HL-60/S4 (cell line): ENCODE measurements around the gene SLC25A18.

Source experiments
- in situ Hi-C: fragments of 300-500 bp; cut with MboI; formaldehyde crosslinking; loops from 2 replicates; pipeline ENCODE4 v1.14.3; 2022; ENCODE audit warnings: low sequenced_read_pairs

SLC25A18 gene

DNA sequence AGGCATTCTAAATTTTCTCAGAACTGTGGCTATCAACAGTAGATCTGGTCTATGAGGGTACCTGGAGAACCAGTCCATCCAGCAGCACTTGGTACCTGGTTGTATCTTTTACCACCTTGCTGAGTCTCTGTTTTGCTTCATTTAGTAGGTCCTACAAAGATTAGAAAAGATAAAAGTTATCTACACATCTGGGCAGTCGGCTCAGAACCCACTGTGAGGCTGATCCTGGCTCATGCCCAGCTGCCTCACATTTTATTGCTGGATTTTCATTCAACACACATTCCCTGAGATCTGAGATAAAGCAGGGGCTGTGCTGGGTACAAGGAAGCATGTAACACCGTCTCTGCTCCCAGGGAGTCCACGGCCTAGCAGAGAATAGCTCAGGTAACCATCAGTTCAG, 37.7 kb downstream of the SLC25A18 start:
- in situ Hi-C loops = no loop called here

DNA sequence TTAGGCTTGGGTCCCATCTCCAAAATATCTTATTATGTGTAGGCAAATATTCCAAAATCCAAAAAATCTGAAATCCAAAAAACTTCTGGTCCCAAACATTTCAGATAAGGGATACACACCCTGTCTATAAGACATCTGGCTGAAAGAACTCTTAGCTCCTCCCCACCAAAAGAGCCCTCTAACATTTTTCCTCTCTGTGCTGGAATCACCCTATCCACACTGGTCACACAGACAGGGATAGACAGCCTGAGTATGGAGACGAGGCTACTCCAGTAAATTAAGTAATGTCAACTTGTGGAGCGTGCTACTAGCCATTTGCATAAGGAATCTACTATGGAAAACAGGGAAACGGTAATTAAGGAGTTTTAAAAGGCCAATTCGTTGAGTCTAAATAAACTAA, 40.4 kb downstream of the SLC25A18 start:
- in situ Hi-C loops = no loop called here

DNA sequence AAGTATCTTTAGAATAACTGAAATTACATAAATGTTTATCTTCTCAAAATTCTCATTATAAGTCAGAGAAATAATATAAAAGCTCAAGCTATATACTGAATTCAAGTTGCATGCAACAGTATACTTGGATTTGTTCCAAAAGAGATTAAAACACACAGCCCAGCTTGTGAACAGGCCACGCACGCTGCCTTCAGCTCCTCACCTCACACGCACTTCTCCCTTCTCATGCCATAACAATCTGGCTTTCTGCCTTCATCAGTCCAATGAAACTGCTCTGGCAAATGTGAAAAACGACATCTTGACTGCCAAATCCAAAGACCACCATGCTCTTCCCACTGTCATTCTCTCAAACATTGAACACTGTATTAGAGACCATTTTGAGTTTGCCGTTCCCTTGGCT, 43.2 kb downstream of the SLC25A18 start:
- in situ Hi-C loops = no loop called here

DNA sequence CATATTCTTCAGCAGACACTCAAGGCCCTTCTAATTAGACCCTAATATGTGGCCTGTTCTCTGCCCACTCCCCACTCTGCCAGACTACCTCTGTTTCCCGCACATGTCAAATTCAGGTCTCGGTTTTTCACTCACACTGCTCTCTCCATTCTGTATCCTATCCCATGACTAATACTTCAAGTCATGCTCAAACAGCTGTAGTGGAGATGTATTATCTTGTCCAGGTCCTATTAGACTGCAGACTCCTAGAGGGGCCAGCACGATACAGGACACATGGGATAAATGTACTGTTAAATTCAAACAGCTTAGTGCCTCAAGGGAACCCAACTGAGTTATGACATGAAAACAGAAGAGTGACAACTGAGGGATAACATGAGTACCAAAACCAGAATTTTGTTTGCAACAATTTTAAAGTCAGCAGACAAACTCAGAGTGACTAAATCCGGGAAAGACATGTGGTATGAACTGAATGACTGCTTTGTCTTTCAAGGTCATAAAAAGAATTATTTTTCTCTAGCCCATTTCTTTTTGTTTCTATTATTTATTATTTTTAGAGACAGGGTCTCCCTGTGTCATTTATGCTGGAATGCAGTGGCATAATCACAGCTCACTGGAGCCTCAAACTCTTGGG, 44.7 kb downstream of the SLC25A18 start:
- in situ Hi-C loops = no loop called here

DNA sequence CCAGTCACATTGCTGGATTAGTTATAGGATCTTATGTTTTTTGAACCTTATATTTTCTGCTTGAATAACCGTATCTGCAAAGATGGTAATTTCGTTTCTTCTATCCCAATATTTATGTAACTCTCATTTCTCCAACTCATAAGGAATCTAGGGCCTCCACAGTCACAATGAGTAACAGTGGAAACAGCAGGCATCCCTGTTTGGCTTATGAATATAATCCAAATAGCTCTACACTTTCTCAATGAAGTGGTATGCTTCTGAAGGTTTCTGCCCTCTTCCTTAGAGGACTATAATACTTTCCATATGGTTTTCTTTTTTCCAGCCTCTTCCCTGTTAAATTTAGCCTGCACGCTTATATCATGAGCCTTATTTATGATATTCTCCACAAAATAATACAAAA, 48.8 kb downstream of the SLC25A18 start:
- in situ Hi-C loops = no loop called here

DNA sequence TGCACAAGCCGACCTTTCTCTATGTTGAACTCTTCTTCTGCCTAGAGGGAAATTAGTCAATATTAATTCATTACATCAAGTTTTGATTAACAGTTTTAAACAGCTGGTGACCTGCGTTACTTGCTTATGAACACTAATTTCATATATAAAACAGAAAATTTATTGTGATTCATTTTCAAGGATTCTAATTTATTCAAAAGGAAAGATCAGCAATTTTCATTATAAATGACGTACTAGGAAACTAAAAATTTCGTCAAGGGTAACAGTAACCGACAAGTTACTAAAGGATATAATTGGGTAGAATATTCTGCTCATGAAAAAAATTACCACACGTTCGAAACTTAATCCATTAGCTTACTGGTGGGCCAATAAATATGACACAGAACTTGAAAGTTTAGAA, 50.0 kb downstream of the SLC25A18 start:
- in situ Hi-C loops = no loop called here

DNA sequence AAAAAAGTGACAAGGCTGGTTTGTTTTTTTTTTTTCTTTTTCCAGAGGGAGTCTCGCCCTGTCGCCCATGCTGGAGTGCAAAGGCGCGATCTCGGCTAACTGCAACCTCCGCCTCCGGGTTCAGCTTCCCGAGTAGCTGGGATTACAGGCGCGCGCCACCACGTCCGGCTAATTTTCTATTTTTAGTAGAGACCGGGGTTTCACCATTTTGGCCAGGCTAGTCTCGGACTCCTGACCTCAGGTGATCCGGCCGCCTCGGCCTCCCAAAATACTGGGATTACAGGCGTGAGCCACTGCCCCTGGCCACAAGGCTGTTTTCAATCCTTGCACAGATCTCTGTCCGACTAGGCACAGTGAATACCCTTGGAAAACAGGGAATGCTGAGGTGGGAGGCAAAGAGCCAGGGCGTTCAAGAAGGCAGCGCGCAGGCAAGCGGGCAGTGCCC, 64.7 kb downstream of the SLC25A18 start:
- in situ Hi-C loops = no loop called here

DNA sequence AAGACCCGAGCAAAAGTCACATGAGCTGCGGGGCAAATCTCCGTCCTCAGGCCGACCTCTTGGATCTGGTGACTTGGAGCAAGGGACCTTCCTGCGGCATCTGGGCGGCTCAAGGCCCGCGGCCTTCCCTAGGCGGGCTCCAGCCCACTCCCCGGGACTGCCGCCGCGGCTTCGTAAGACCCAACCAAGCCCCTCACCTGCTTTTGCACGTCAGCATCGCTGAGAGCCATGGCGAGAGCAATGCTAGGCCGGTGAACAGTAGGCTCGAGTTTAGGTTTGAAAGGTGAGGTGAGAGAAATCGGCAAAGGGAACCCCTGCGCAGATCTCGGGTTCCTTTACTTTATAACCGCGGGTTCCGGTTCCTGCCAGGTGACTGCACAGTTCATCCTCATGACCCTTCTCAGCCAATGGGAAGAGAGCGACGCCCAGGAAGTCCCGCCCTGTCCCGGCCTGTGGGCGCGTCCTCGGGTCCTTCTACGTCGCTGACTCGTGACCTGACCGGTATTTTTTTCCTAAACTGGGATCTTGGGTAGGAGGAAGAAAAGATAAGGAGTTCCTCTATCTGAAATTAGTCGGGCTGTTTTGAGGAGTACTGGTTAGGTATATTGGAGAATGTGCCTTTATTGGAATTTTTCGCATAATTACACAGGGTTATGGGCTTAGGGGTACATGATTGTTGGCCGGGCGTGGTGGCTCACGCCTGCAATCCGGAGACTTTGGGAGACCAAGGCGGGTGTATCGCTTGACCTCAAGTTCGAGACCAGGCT, 65.3 kb downstream of the SLC25A18 start, which contains the start of gene ATP6V1E1:
ATP6V1E1 (minus strand) TSS at position 344 of the 767 bp plus-strand sequence; CDS start at position 230, 114 bp downstream.
- in situ Hi-C loops = no loop called here

DNA sequence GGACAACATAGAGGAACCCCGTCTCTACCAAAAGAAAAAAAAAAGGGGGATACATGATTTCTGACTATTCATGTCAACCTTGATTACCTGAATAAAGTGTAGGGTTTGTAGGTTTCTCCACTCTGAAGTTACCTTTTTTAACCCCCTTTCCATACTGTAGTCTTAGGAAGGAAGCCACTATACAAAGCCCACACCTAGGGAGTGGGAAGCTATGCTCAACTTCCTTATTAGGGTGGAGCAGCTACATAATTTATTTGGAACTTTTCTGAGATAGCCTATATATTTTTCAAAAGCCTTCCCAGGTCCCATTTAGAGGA, 65.8 kb downstream of the SLC25A18 start:
- in situ Hi-C loops = no loop called here

DNA sequence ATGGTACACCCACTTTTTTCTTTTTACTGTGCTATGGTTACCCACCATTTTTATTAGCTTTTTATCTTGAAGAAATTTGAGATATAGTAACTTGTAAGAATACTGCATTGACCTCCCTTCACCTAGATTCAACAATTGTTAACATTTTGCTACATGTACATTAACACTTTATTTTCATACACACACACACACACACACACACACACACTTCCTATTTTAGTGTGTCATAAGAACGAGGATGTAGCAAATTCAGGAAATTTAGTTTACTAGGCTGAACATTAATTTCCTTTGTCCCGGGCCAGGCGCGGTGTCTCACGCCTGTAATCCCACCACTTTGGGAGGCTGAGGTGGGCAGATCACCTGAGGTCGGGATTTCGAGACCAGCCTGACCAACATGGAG, 66.3 kb downstream of the SLC25A18 start:
- in situ Hi-C loops = loop anchor here (10.0 kb wide), 1 partner anchor 145 kb away; the partner anchor contains the start of gene BID

DNA sequence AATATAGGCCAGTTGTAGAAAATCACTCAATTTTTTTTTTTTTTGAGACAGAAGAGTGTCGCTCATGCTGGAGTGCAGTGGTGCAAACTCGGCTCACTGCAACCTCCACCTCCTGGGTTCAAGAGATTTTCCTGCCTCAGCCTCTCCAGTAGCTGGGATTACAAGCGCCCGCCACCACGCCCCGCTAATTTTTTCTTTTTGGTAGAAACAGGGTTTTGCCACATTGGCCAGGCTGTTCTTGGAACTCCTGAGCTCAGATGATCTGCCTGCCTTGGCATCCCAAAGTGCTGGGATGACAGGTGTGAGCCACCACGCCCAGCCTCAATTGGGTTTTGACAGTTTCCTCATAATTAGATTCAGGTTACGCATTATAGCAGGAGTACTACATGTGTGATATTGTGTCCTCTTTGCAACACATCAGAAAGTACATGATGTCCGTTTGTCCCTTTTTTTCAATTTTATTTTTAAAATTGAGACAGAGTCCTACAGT, 67.8 kb downstream of the SLC25A18 start:
- in situ Hi-C loops = loop anchor here (10.0 kb wide), 1 partner anchor 144 kb away; the partner anchor contains the start of gene BID

DNA sequence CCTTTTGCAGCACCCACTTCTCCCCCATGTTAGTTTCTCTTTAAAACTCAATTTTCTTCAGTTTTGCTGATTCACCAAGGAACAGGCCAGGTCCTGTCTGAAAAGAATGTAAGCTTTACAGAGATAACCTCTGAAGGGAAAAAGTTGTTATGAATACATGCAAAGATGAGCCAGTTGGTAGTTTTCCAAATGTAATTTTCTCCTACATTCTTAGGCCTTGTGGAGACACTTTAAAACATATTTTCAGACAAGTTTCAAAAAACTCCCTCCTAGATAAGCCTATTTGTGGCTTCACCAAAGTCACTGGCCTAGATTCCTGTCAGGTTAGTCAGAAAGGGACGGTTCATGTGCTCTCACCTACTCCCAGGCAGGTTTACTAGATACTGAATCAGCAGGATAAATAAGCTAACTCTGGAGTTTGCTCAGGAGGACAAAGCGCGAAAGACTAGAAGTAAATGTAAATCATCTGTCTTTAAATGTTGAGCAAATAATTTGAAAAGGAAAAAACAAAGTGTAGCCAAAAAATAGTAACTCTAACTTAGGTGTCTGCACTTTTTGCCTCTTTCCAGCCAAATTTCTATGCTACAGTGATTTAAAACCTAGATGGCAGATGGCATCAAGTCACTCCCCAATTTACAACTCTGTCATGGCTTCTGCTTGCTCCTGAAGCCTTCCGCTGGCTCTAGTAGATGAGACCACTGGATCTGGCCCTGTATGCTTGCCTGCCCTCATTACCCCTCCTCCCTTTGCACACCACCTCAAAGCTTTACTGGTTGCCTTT, 70.1 kb downstream of the SLC25A18 start:
- in situ Hi-C loops = loop anchor here (10.0 kb wide), 1 partner anchor 141 kb away; the partner anchor contains the start of gene BID

DNA sequence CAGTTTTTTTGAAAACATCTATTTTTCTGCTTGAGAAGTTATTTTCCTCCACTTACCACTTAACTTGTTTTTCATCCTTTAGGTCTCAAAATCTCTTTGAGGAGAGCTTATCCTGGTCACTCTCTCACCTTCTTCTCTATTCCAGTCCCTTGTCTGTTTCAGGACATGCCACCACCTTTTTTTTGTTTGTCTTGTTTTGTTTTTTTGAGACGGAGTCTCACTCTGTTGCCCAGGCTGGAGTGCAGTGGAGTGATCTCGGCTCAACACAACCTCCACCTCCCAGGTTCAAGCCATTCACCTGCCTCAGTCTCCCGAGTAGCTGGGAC, 70.7 kb downstream of the SLC25A18 start:
- in situ Hi-C loops = loop anchor here (10.0 kb wide), 1 partner anchor 141 kb away; the partner anchor contains the start of gene BID

DNA sequence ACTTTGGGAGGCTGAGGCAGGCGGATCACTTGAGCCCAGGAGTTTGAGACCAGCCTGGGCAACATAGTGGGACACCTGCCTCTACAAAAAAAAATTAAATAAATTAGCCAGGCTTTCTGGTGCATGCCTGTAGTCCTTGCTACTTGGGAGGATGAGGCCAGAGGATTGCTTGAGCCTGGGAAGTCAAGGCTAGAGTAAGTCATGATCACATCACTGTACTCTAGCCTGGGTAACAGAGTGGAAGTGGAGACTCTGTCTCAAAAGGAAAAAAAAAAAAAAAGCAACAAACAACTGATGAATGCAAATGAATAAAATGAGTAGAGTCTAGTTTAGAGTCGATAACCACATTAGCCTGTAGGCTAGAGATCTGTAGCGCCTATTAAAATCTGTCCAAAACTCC, 71.4 kb downstream of the SLC25A18 start:
- in situ Hi-C loops = loop anchor here (10.0 kb wide), 1 partner anchor 140 kb away; the partner anchor contains the start of gene BID

DNA sequence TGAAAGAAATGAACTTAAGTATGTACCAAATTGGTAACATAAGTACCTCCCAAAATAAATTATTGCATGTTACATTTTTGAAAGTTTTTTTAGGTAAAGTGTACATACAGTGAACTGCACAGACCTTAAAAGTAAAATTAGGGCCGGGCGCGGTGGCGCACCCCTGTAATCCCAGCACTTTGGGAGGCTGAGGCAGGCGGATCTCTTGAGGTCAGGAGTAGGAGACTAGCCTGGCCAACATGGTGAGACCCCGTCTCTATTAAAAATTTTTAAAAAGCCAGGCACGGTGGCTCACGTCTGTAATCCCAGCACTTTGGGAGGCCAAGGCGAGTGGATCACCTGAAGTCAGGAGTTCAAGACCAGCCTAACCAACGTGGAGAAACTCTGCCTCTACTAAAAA, 73.6 kb downstream of the SLC25A18 start:
- in situ Hi-C loops = loop anchor here (10.0 kb wide), 1 partner anchor 138 kb away; the partner anchor contains the start of gene BID

DNA sequence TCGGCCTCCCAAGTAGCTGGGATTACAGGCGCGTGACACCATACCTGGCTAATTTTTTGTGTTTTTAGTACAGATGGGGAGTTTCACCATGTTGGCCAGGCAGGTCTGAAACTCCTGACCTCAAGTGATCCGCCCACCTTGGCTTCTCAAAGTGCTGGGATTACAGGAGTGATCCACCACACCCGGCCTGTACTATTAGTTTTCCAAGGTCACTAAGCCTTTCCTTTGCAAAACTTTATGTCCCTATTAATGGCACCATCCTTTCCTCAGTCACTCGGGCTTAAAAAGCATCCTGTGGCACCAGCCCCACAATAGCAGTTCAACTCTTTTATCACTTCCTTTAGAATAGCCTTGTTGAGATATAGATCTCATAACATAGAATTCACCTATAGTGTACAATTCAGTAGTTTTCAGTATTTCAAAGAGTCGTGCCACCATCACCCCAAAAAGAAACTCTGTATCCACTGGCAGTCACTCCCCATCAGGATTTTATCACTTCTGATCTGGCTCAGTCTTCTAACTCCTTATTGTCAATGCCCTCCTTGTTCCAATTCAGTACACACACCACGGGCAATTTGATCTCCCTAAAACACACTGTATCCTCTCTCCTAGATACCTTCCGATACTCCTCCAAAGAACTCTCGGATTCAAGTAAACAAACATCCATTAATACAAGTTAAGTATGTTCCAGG, 74.3 kb downstream of the SLC25A18 start:
- in situ Hi-C loops = loop anchor here (10.0 kb wide), 1 partner anchor 137 kb away; the partner anchor contains the start of gene BID

DNA sequence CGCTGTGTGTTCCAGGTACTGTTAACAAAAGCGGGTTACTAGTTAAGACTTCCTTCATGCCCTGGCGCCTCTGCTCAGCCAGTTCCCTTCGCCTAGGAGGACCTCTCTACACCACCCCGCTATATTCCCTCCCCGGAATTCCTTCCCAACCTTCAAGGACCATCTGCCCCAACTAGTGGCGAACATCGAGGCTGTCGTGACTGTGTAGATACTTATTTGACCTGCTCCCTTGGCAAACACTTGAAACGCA, 74.8 kb downstream of the SLC25A18 start:
- in situ Hi-C loops = loop anchor here (10.0 kb wide), 1 partner anchor 137 kb away; the partner anchor contains the start of gene BID

DNA sequence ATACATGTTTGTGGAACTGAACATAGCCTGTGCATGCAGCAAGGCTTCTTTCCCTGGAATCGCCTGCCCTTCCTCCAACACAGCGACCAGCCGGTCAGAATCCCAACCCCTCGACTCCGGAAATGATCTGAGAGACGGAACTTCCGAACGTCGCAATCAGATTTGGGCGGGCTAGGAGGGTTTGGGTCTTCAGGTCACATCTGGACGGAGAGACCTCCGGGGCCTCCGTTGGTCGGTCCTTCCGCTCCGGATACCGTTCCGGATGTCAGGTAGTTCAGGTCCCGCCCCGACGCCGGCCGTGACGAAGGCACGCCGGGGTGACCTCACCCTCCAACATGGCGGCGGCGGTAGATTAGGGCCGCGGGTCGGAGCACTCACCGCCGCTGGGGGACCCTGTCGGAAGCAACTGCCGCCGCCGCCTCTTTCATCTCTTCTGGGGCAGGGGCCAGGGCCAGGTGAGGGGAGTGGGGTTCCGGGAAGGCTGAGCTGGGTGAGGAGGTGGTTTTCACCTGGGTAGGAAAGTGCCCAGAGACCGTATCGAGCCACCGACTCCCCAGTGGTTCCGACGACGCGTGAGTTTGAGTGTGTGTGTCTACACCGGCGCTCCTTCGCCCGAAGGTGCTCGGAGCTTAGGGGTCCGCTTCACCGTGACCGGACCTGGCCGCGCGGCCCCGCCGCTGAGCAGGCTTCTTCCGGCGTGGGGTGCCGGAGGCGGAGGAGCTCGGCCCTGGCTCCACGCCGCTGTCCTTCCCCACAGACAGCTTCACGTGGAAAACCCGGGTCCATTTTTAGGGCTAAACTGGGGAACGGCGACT, 75.3 kb downstream of the SLC25A18 start, which contains the start of gene BCL2L13:
BCL2L13 (plus strand) TSS at position 326 of the 815 bp plus-strand sequence. CDS start 16,955 bp downstream, outside the sequence.
- in situ Hi-C loops = loop anchor here (10.0 kb wide), 1 partner anchor 136 kb away; the partner anchor contains the start of gene BID

DNA sequence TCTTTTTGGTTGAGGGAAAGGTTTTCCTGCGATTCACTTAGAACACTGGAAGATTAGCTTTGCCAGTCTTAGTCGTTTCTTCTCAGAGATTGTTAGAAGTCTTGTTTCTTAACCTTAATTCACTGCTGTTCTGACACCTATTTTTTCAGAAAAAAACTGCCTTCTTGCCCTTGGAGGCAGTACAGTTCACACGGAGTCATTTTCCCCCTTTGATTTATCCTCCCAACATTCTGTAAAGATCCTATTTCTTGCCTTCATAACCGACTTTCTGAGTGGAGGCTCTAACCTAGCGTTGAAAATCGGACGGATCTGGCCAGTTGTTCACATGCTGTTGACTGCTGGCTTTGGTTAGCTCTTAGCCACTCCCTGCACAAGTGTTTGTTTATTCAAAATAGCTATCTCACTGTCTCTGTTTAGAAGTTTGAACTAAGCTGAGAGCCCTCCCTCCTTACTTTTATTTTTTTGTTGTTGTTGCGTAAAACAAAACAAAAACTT, 76.0 kb downstream of the SLC25A18 start:
- in situ Hi-C loops = loop anchor here (10.0 kb wide), 1 partner anchor 136 kb away; the partner anchor contains the start of gene BID
